WERI-Rb-1 (cell line): ENCODE data around the gene LARP4B.

ENCODE experiments used
- DNase-seq: peaks from one replicate; pipeline ENCODE4 v3.0.0-alpha.2; 2020
- H3K27ac ChIP-seq: fragments of 250-450 bp; sonication (Bioruptor Pico); 2 replicates; pipeline ENCODE4 v1.5.1; 2020; ENCODE audit warnings: mild to moderate bottlenecking, moderate library complexity
- H3K27me3 ChIP-seq: fragments of 250-450 bp; sonication (Bioruptor Pico); 2 replicates; pipeline ENCODE4 v1.5.1; 2021; ENCODE audit warnings: mild to moderate bottlenecking, low read depth, moderate library complexity; ENCODE audit not compliant: insufficient read depth, severe bottlenecking
- H3K36me3 ChIP-seq: fragments of 250-450 bp; sonication (Bioruptor Pico); 2 replicates; pipeline ENCODE4 v1.5.1; 2020; ENCODE audit warnings: mild to moderate bottlenecking, moderate library complexity
- H3K4me3 ChIP-seq: 2 replicates; pipeline ENCODE4 v1.5.1; 2011; ENCODE audit warnings: low read depth, mild to moderate bottlenecking, control low read depth, low read length
- H3K9me3 ChIP-seq: fragments of 250-450 bp; sonication (Bioruptor Pico); 2 replicates; pipeline ENCODE4 v1.5.1; 2021; ENCODE audit warnings: mild to moderate bottlenecking, moderate library complexity; ENCODE audit not compliant: severe bottlenecking
- TF ChIP-seq, protein P1 (sequence below): IDR thresholded peaks from 2 replicates; pipeline ENCODE4 v1.5.1; 2011; ENCODE audit warnings: low read depth, mild to moderate bottlenecking, control low read depth, inconsistent platforms, low read length

LARP4B gene

GRCh38 chr10:947051-947450 is 15.5 kb upstream of the LARP4B start:
- no peak for DNase-seq
- Histone ChIP-seq H3K27me3 (no peaks in the 10 kb centered on the region), H3K9me3 (no peaks in the 10 kb centered on the region), H3K36me3 (no peaks in the 10 kb centered on the region), H3K27ac (no peak overlapping the region), H3K4me3 (no peak overlapping the region)
- TF ChIP-seq, protein P1, sequence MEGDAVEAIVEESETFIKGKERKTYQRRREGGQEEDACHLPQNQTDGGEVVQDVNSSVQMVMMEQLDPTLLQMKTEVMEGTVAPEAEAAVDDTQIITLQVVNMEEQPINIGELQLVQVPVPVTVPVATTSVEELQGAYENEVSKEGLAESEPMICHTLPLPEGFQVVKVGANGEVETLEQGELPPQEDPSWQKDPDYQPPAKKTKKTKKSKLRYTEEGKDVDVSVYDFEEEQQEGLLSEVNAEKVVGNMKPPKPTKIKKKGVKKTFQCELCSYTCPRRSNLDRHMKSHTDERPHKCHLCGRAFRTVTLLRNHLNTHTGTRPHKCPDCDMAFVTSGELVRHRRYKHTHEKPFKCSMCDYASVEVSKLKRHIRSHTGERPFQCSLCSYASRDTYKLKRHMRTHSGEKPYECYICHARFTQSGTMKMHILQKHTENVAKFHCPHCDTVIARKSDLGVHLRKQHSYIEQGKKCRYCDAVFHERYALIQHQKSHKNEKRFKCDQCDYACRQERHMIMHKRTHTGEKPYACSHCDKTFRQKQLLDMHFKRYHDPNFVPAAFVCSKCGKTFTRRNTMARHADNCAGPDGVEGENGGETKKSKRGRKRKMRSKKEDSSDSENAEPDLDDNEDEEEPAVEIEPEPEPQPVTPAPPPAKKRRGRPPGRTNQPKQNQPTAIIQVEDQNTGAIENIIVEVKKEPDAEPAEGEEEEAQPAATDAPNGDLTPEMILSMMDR: no peak

- no peak overlapping the region for H3K4me3 ChIP-seq
- H3K27ac ChIP-seq: no peak overlapping the region
- no peaks in the 10 kb centered on the region for H3K27me3 ChIP-seq
- TF ChIP-seq, protein P1: no peak
- H3K36me3 ChIP-seq: no peaks in the 10 kb centered on the region
- H3K9me3 ChIP-seq: no peaks in the 10 kb centered on the region
- no peak for DNase-seq
These were observed 14.3 kb upstream of the LARP4B start for GRCh38 chr10:945778-946177.

- no peak for DNase-seq
- TF ChIP-seq, protein P1: no peak
- Histone ChIP-seq H3K4me3 (no peak overlapping the region), H3K36me3 (no peaks in the 10 kb centered on the region), H3K27ac (no peak overlapping the region), H3K27me3 (no peaks in the 10 kb centered on the region), H3K9me3 (no peaks in the 10 kb centered on the region)
These were observed 12.7 kb upstream of the LARP4B start for GRCh38 chr10:944034-944831.

DNA sequence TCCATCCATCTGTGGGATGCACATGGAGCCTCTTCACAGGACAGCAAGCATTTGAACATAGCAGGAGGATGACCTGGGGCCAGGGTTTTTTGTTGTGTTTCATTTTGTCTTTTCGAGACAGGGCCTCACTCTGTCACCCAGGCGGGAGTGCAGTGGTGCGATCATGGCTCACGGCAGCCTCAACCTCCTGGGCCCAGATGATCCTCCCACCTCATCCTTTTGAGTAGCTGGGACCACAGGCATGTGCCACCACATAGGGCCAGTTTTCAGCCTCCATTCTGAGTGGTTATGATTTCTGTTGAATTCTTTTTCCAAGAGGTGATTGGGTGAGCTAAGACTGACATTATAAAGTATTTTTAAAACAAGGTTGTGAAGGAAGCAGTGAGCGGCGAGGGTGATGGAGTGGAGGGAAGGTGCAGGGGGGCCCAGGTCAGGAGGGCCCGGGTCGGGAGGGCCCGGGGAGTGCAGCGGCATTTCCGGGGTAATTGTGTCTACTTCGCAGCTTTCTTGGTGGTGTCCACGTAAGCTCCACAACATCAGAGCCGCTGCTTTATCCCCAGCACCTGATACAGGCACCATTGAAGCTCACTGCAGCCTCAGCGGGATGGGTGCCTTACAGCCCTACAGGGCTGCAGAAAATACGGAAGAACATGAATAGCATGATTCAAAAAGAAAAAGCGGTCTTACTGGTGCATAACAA is 12.0 kb upstream of the LARP4B start:
- no peaks in the 10 kb centered on the region for H3K9me3 ChIP-seq
- H3K27me3 ChIP-seq: no peaks in the 10 kb centered on the region
- no peak for DNase-seq
- H3K36me3 ChIP-seq: no peaks in the 10 kb centered on the region
- TF ChIP-seq, protein P1: no peak
- H3K4me3 ChIP-seq: no peak overlapping the region
- no peak overlapping the region for H3K27ac ChIP-seq

DNA sequence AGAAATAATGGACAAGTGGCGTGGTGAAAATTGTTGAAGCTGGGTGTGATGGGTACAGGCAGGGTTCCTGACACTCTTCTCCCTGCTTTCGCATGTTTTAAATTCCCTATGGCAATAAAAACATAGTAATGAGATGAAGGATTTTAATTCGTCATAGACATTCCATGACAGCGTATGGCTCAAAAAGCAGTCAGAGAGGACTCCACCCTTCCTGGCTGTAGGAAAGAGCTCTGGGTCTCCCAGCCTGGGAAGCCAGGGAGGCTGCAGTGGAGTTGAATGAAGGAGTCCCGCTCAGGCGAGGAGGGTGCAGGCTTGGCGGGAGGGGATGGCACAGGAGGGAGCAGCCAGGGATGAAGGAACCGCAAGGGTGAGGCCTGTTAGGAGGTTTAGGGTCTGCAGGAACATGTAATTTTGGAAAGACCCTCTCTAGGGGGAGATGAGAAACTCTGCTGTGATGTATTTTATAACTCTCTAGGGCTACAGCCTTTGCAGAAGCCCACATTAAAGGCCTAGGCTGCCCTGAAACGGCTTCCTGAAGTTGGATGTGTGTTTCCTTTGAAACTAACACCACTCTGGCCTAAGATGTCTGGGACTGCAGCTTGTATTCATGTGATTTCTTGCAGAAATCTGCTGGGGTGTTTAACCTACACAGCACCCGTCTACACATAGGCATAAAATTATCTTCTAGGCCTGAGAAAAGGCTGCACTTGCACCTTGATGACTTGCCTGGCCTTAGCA is 7.6 kb upstream of the LARP4B start:
- no peaks in the 10 kb centered on the region for H3K9me3 ChIP-seq
- TF ChIP-seq, protein P1: no peak
- no peak for DNase-seq
- no peaks in the 10 kb centered on the region for H3K36me3 ChIP-seq
- no peak overlapping the region for H3K4me3 ChIP-seq
- no peak overlapping the region for H3K27ac ChIP-seq
- no peaks in the 10 kb centered on the region for H3K27me3 ChIP-seq
